Right atrium auricular region (tissue), 2 donors: ENCODE results near the gene SLC44A4. TPM values are rescaled to one million over a fixed set of nuclear protein-coding genes. Genes with fewer than 3 reads are reported as not detected.

Source experiments
- DNase-seq: peaks from one replicate; pipeline ENCODE4 v3.0.0-alpha.2; 2019; ENCODE audit warnings: low spot score
- H3K27ac ChIP-seq, 2 donors: fragments of 200-600 bp; sonication (generic); 1 replicate in 1 of 2; 2 replicates in 1 of 2; pipeline ENCODE4 v1.5.1; 2016 to 2019
- H3K27me3 ChIP-seq, 2 donors: fragments of 200-600 bp; sonication (generic); one replicate each; pipeline versions ENCODE4 v1.5.1 to v1.6.0; 2017 to 2019
- H3K36me3 ChIP-seq: fragments of 200-600 bp; sonication (generic); one replicate; pipeline ENCODE4 v1.5.1; 2016
- H3K4me1 ChIP-seq, 2 donors: fragments of 200-600 bp; sonication (generic); one replicate each; pipeline versions ENCODE4 v1.5.1 to v1.6.0; 2017 to 2019
- H3K4me3 ChIP-seq, 2 donors: fragments of 200-600 bp; sonication (generic); 1 replicate in 1 of 2; 2 replicates in 1 of 2; pipeline ENCODE4 v1.5.1; 2017 to 2019; ENCODE audit warnings: mild to moderate bottlenecking in 1 of 2, moderate library complexity in 1 of 2
- H3K9me3 ChIP-seq, 2 donors: fragments of 200-600 bp; sonication (generic); one replicate each; pipeline ENCODE4 v1.5.1; 2019
- total RNA-seq, 2 donors: library from RNA; depleted of rRNA; stranded (reverse); fragments of >200 nt; gene quantifications; one replicate each; pipeline ENCODE4 v1.1.0, GENCODE V29; 2016
- TF ChIP-seq, protein P1 (sequence below), 2 donors: fragments of 200-600 bp; sonication (generic); IDR thresholded peaks; one replicate each; pipeline ENCODE4 v1.5.1; 2019; ENCODE audit warnings: antibody characterized with exemption in 2 of 2

SLC44A4 gene
- total RNA-seq, 2 donors from 2014 or later, result not detected

DNA sequence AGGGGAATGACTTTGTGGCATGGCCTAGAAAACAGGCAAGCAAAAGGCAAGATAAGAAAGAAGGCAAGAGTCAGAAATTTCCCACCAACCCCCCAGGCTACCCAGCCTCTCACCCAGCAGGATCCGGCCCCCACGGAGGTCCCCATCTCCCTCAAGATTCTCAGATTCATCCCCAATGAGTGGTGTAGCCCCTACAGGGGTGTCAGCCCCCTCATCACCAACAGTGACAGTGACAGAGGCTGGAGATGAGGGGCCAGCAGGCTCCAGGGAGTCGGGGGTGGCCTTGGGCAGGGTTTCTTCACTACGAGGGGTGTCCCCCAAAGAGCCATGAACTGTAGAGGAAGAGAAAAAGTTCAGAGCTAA is 17.7 kb upstream of the SLC44A4 start:
- peaks cover 16% of the 10 kb centered on the region for H3K36me3 ChIP-seq
- no peaks in the 10 kb centered on the region for H3K9me3 ChIP-seq
- H3K4me3 ChIP-seq, result peak overlapping the region in 1 of 2 donors; percentile 99
- TF ChIP-seq, protein P1, sequence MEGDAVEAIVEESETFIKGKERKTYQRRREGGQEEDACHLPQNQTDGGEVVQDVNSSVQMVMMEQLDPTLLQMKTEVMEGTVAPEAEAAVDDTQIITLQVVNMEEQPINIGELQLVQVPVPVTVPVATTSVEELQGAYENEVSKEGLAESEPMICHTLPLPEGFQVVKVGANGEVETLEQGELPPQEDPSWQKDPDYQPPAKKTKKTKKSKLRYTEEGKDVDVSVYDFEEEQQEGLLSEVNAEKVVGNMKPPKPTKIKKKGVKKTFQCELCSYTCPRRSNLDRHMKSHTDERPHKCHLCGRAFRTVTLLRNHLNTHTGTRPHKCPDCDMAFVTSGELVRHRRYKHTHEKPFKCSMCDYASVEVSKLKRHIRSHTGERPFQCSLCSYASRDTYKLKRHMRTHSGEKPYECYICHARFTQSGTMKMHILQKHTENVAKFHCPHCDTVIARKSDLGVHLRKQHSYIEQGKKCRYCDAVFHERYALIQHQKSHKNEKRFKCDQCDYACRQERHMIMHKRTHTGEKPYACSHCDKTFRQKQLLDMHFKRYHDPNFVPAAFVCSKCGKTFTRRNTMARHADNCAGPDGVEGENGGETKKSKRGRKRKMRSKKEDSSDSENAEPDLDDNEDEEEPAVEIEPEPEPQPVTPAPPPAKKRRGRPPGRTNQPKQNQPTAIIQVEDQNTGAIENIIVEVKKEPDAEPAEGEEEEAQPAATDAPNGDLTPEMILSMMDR (IDR thresholded peaks at IDR 0.05), result no peak
- peak overlapping the region; percentile 87 to 92 for H3K27ac ChIP-seq
- H3K27me3 ChIP-seq, result no peaks in the 10 kb centered on the region
- no peak for DNase-seq
- peaks cover 0 to 39% of the 10 kb centered on the region in 2 donors for H3K4me1 ChIP-seq

DNA sequence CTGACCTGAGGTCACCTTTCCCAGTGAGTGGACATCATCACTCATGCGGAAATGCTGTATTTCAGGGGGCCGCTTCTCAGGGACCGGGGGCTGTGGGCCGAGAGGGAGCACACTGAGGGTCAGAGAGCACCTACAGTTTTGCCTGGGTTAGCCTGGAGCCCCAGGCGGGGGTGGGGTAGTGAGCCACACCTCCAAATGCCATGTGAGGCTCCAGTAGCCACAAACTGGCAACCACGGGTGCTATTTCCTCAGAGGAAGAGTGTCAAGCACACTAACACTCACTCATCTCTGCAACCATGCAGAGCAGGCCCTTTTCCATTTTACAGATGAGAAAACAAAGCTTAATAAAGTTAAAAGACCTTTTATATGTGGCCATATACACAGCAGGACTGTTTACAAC is 14.0 kb upstream of the SLC44A4 start:
- H3K4me3 ChIP-seq, result no peak overlapping the region
- no peaks in the 10 kb centered on the region for H3K9me3 ChIP-seq
- H3K27me3 ChIP-seq, result no peaks in the 10 kb centered on the region
- H3K4me1 ChIP-seq, result peaks cover 0 to 10% of the 10 kb centered on the region in 2 donors
- DNase-seq, result no peak
- peaks cover 37% of the 10 kb centered on the region for H3K36me3 ChIP-seq
- H3K27ac ChIP-seq, result no peak overlapping the region
- TF ChIP-seq, protein P1 (IDR thresholded peaks at IDR 0.05), result no peak

DNA sequence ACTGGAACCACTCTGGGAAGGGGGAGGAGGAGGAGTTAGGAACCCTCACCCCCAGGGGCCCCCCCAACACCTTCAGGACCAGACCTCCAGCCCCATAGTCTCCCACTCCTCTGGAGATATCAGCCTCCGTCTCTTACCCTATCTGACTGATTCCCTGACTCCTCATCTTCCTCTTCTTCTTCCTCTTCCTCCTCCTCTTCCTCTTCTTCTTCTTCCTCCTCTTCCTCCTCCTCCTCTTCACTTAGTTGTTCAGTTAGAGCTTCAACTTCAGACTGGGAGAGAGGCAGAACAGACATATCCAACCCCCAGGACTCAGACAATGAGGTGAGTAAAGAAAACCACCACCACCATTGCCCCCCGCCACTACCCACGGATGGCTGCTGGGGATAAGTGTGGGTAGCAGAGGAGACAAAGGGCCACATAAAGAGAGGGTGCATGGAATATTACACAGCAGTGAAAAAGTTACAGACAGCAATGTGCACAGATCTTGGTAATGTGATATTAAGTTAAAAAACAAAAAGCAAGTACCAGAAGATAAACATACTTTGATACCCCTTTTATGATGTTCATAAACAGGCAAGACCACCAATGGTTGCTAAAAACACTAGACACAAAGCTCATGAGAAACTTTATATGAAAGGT is 10.7 kb upstream of the SLC44A4 start:
- Histone ChIP-seq H3K27me3 (no peaks in the 10 kb centered on the region), H3K27ac (no peak overlapping the region), H3K4me1 (no peaks in the 10 kb centered on the region), H3K36me3 (peaks cover 57% of the 10 kb centered on the region), H3K9me3 (no peaks in the 10 kb centered on the region), H3K4me3 (no peak overlapping the region)
- TF ChIP-seq, protein P1 (IDR thresholded peaks at IDR 0.05), result no peak
- DNase-seq, result no peak

DNA sequence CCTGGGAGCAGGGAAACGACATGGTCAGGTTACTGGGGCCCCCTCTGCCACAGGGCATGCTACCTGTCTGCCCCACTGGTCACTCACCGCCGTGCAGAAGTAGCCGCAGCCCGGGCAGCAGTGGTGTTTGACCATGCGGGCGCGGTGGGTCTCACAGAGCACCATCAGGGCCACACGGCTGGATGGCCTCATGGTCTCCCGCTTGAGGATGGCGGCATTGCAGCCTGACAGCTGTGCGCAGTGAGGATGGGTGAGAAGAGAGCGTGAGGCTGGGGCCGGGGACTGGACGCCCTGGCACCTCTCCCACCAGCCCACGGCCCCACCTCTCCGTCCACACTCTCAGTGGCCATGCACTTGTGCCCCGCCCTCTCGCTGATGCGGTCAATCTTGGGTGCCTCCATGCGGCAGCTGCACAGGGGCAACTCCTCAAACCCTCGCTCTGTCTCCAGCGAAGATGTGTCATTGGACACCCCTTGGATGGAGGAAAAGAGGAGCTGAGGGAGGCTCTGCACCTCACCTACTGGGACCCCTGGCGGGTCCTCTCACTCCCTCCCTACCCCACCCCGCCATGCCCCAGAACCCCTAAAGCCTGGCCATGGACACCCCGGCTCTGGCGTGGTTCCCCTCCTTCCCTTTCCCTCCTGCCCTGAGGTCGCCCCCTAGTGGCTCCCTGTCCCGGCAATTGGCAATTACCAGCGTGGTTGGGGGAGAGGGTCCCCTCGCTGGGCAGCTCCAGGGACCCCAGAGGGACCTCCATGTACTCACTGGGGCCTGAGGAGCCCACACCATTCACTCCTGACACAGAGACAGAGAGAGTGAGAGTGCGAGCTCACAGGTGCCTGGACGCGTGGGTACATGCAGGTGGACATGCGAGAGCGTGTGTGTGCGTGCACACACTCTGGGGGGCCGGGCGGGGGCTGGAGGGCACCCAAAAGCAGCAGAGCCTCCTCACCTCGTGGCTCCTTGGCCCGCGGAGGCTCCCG is 9.8 kb upstream of the SLC44A4 start:
- Histone ChIP-seq H3K9me3 (no peaks in the 10 kb centered on the region), H3K4me3 (no peak overlapping the region), H3K27ac (no peak overlapping the region), H3K4me1 (no peaks in the 10 kb centered on the region), H3K27me3 (no peaks in the 10 kb centered on the region), H3K36me3 (peaks cover 66% of the 10 kb centered on the region)
- TF ChIP-seq, protein P1 (IDR thresholded peaks at IDR 0.05), result peak; percentile 63 to 70
- DNase-seq, result no peak

DNA sequence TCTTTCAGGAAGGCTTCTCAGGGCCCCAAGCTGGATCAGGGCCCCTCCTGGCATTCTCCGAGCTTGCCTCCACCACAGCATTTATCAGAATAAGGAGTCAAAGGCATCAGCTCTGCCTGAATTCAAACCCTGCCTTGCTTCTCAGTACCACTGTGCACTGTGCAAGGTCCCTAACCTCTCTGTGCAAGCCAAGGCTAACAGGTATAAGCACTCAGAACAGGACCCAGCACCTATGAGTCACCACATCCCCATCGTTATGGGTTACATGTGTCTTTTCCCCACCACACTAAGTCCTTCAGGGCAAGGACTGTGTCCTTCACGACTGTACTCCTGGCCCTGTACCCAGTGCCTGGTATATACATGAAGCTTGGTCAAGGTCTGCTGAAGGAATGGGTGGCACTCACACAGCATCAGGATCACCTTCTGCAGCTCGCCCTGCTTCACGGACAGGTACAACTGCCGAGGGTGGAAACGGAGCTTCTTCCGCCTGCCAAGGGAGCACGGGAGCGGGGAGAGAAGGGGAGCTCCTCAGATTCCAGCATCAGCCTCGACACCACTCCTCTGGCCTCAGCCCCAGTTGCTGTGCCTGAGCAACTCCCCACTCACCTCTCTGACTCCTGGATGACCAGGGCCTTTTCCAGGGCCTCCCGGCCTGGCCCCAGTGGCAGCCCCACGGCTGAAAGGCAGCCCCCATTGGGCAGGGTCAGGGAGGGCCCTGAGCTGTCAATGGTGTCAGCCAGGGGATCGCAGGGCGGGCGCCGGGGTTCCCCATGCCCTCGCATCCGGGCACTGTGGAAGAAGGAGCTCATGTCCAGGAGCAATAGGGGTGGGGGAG is 8.6 kb upstream of the SLC44A4 start:
- no peak for DNase-seq
- Histone ChIP-seq H3K27me3 (no peaks in the 10 kb centered on the region), H3K4me1 (no peaks in the 10 kb centered on the region), H3K9me3 (no peaks in the 10 kb centered on the region), H3K4me3 (no peak overlapping the region), H3K36me3 (peaks cover 69% of the 10 kb centered on the region), H3K27ac (no peak overlapping the region)
- TF ChIP-seq, protein P1 (IDR thresholded peaks at IDR 0.05), result no peak
